ENCODE measurements around the gene KIZ.

Gene KIZ

GRCh38 chr20:21191839-21192238 lies 66.0 kb downstream of the KIZ start:
- Histone ChIP-seq H3K9me3 (replicated peaks in 1 of 2; ENCODE audit: control insufficient read depth in 2 of 2, insufficient read depth in 1 of 2, low read depth in 1 of 2, low read length in 2 of 2) (no peaks in the 10 kb centered on the region), H3K4me1 (ENCODE audit: control insufficient read depth in 2 of 2, insufficient read depth in 1 of 2, low read depth in 1 of 2, low read length in 2 of 2) (peaks cover 17 to 29% of the 10 kb centered on the region in 2 donors), H2BK5ac (ENCODE audit: low read length) (no peak overlapping the region), H2AK5ac (ENCODE audit: low read depth, low read length) (no peak overlapping the region), H3K14ac (ENCODE audit: low read length) (no peak overlapping the region), H3K27me3 (ENCODE audit: control insufficient read depth in 3 of 3, insufficient read depth in 3 of 3, low read depth in 1 of 3, low read length in 3 of 3) (no peaks in the 10 kb centered on the region), H2AFZ (ENCODE audit: low read length) (no peak overlapping the region), H2BK120ac (ENCODE audit: low read depth, low read length) (no peak overlapping the region), H2BK12ac (ENCODE audit: low read length) (no peak overlapping the region), H3K36me3 (replicated peaks in 1 of 2; ENCODE audit: control insufficient read depth in 2 of 2, insufficient read depth in 2 of 2, low read length in 2 of 2) (no peaks in the 10 kb centered on the region), H3K4me3 (ENCODE audit: low read length in 2 of 2) (no peak overlapping the region), H3K79me1 (ENCODE audit: low read depth, low read length) (no peaks in the 10 kb centered on the region), H2BK15ac (ENCODE audit: low read length) (no peak overlapping the region), H3K27ac (replicated peaks; ENCODE audit: low read length) (no peak overlapping the region), H3K4me2 (ENCODE audit: insufficient read depth, low read length, poor library complexity, severe bottlenecking) (peak overlapping the region; percentile 26), H3K4ac (ENCODE audit: low read length) (no peak overlapping the region), H4K8ac (ENCODE audit: low read depth, low read length) (no peak overlapping the region), H3K23ac (ENCODE audit: low read depth, low read length, poor library complexity) (no peak overlapping the region), H3K18ac (ENCODE audit: low read length) (no peak overlapping the region), H4K91ac (ENCODE audit: low read depth, low read length, poor library complexity) (no peak overlapping the region), H3K9ac (ENCODE audit: low read depth, low read length, poor library complexity) (no peak overlapping the region)
- DNase-seq (ENCODE audit: low spot score): peak; percentile 55
- no CpG with 5 or more reads among the region's 5 CpGs for WGBS, 2 donors (ENCODE audit: extremely low coverage in 2 of 2, insufficient read length in 2 of 2, insufficient replicate concordance in 1 of 2)

DNA sequence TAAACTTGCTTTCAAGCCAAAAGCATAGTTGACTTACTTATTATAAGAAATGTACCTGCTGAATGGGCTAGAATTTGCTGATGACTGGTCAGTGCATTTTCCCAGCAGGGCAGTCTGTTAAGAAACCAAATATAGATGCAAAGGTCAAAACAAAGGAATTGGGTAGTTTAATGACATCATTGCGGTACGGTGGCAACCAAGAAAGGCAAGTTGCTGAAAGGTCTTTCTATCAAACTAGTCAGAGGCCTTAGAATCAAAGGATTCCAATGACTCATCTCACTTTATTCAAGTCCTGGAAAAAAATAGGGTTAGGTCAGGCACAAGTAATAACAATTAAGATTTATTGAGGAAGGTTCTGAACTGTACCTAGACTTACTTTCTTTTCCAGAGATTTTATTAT lies 76.4 kb downstream of the KIZ start:
- Histone ChIP-seq H4K8ac (ENCODE audit: low read depth, low read length) (no peak overlapping the region), H2BK120ac (ENCODE audit: low read depth, low read length) (no peak overlapping the region), H2AFZ (ENCODE audit: low read length) (no peak overlapping the region), H3K4me3 (ENCODE audit: low read length in 2 of 2) (no peak overlapping the region), H3K9me3 (replicated peaks in 1 of 2; ENCODE audit: control insufficient read depth in 2 of 2, insufficient read depth in 1 of 2, low read depth in 1 of 2, low read length in 2 of 2) (no peaks in the 10 kb centered on the region), H4K91ac (ENCODE audit: low read depth, low read length, poor library complexity) (no peak overlapping the region), H3K27me3 (ENCODE audit: control insufficient read depth in 3 of 3, insufficient read depth in 3 of 3, low read depth in 1 of 3, low read length in 3 of 3) (no peaks in the 10 kb centered on the region), H3K18ac (ENCODE audit: low read length) (no peak overlapping the region), H3K14ac (ENCODE audit: low read length) (no peak overlapping the region), H2BK5ac (ENCODE audit: low read length) (no peak overlapping the region), H2AK5ac (ENCODE audit: low read depth, low read length) (no peak overlapping the region), H3K9ac (ENCODE audit: low read depth, low read length, poor library complexity) (no peak overlapping the region), H3K27ac (replicated peaks; ENCODE audit: low read length) (no peak overlapping the region), H3K79me1 (ENCODE audit: low read depth, low read length) (no peaks in the 10 kb centered on the region), H3K4me1 (ENCODE audit: control insufficient read depth in 2 of 2, insufficient read depth in 1 of 2, low read depth in 1 of 2, low read length in 2 of 2) (peaks cover 2 to 3% of the 10 kb centered on the region in 2 donors), H3K4ac (ENCODE audit: low read length) (no peak overlapping the region), H3K36me3 (replicated peaks in 1 of 2; ENCODE audit: control insufficient read depth in 2 of 2, insufficient read depth in 2 of 2, low read length in 2 of 2) (no peaks in the 10 kb centered on the region), H3K23ac (ENCODE audit: low read depth, low read length, poor library complexity) (no peak overlapping the region), H3K4me2 (ENCODE audit: insufficient read depth, low read length, poor library complexity, severe bottlenecking) (no peak overlapping the region), H2BK12ac (ENCODE audit: low read length) (no peak overlapping the region), H2BK15ac (ENCODE audit: low read length) (no peak overlapping the region)
- no peak for DNase-seq (ENCODE audit: low spot score)
- WGBS, 2 donors (ENCODE audit: extremely low coverage in 2 of 2, insufficient read length in 2 of 2, insufficient replicate concordance in 1 of 2): no CpG with 5 or more reads among the region's 2 CpGs

DNA sequence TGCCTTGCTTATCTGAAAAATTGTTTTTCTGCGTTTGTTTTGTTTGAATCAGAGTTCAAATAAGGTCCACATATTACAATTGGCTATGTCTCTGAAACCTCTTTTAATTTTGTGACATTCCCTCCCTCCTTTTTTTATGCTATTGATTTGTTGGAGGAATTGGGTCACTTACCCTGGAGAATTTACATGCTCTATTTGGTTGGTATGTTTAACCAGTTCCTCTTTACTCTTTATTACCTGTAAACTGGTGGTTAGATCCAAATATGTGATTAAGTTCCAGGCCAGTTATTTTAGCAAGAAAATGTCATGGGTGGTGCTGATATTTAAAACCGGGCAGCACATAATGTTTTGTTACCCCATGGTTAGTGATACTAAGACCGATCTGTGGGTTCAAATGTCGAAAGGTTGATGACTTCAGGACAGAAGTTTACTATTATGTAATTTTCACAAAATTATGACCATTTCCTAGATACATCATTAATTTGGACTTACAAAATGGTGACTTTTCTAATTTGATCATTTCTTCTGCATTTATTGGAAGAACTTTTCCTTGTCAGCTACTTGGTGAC lies 77.3 kb downstream of the KIZ start:
- Histone ChIP-seq H2BK12ac (ENCODE audit: low read length) (no peak overlapping the region), H2BK5ac (ENCODE audit: low read length) (no peak overlapping the region), H2BK120ac (ENCODE audit: low read depth, low read length) (no peak overlapping the region), H2AFZ (ENCODE audit: low read length) (no peak overlapping the region), H2BK15ac (ENCODE audit: low read length) (no peak overlapping the region), H3K4ac (ENCODE audit: low read length) (no peak overlapping the region), H3K27ac (replicated peaks; ENCODE audit: low read length) (no peak overlapping the region), H4K91ac (ENCODE audit: low read depth, low read length, poor library complexity) (no peak overlapping the region), H3K4me2 (ENCODE audit: insufficient read depth, low read length, poor library complexity, severe bottlenecking) (no peak overlapping the region), H3K23ac (ENCODE audit: low read depth, low read length, poor library complexity) (no peak overlapping the region), H3K36me3 (replicated peaks in 1 of 2; ENCODE audit: control insufficient read depth in 2 of 2, insufficient read depth in 2 of 2, low read length in 2 of 2) (no peaks in the 10 kb centered on the region), H3K14ac (ENCODE audit: low read length) (no peak overlapping the region), H3K18ac (ENCODE audit: low read length) (no peak overlapping the region), H3K9me3 (replicated peaks in 1 of 2; ENCODE audit: control insufficient read depth in 2 of 2, insufficient read depth in 1 of 2, low read depth in 1 of 2, low read length in 2 of 2) (no peaks in the 10 kb centered on the region), H2AK5ac (ENCODE audit: low read depth, low read length) (no peak overlapping the region), H4K8ac (ENCODE audit: low read depth, low read length) (no peak overlapping the region), H3K79me1 (ENCODE audit: low read depth, low read length) (no peaks in the 10 kb centered on the region), H3K9ac (ENCODE audit: low read depth, low read length, poor library complexity) (no peak overlapping the region), H3K4me3 (ENCODE audit: low read length in 2 of 2) (no peak overlapping the region), H3K27me3 (ENCODE audit: control insufficient read depth in 3 of 3, insufficient read depth in 3 of 3, low read depth in 1 of 3, low read length in 3 of 3) (no peaks in the 10 kb centered on the region), H3K4me1 (ENCODE audit: control insufficient read depth in 2 of 2, insufficient read depth in 1 of 2, low read depth in 1 of 2, low read length in 2 of 2) (peaks cover 2 to 3% of the 10 kb centered on the region in 2 donors)
- DNase-seq (ENCODE audit: low spot score): no peak
- no CpG with 5 or more reads among the region's 4 CpGs for WGBS, 2 donors (ENCODE audit: extremely low coverage in 2 of 2, insufficient read length in 2 of 2, insufficient replicate concordance in 1 of 2)

DNA sequence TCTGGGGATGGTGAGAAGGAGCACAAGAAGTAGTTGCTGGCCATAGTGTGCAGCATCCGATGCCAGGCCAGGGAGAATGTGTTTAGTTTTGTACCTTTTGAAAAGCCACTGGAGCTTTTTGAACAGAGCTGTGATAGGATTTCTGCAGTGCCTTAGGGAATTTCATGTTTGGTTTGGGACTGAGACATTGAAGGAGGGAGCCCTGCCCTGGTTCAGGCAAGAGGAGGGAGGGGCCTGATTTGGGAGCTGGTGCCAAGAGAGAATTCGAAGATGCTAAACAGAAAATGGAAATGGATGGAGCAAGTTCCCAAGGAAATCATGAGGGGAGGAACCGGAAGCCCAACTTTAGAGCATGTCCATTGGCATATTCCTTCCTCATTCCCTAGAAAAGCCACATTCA lies 80.7 kb downstream of the KIZ start:
- Histone ChIP-seq H3K79me1 (ENCODE audit: low read depth, low read length) (no peaks in the 10 kb centered on the region), H4K8ac (ENCODE audit: low read depth, low read length) (no peak overlapping the region), H4K91ac (ENCODE audit: low read depth, low read length, poor library complexity) (no peak overlapping the region), H2BK15ac (ENCODE audit: low read length) (no peak overlapping the region), H3K4me2 (ENCODE audit: insufficient read depth, low read length, poor library complexity, severe bottlenecking) (no peak overlapping the region), H3K36me3 (replicated peaks in 1 of 2; ENCODE audit: control insufficient read depth in 2 of 2, insufficient read depth in 2 of 2, low read length in 2 of 2) (no peaks in the 10 kb centered on the region), H2BK12ac (ENCODE audit: low read length) (no peak overlapping the region), H3K27me3 (ENCODE audit: control insufficient read depth in 3 of 3, insufficient read depth in 3 of 3, low read depth in 1 of 3, low read length in 3 of 3) (no peaks in the 10 kb centered on the region), H2AK5ac (ENCODE audit: low read depth, low read length) (no peak overlapping the region), H3K27ac (replicated peaks; ENCODE audit: low read length) (no peak overlapping the region), H3K14ac (ENCODE audit: low read length) (no peak overlapping the region), H3K4me1 (ENCODE audit: control insufficient read depth in 2 of 2, insufficient read depth in 1 of 2, low read depth in 1 of 2, low read length in 2 of 2) (peaks cover 2 to 3% of the 10 kb centered on the region in 2 donors), H2AFZ (ENCODE audit: low read length) (no peak overlapping the region), H2BK5ac (ENCODE audit: low read length) (no peak overlapping the region), H3K9me3 (replicated peaks in 1 of 2; ENCODE audit: control insufficient read depth in 2 of 2, insufficient read depth in 1 of 2, low read depth in 1 of 2, low read length in 2 of 2) (no peaks in the 10 kb centered on the region), H3K4me3 (ENCODE audit: low read length in 2 of 2) (no peak overlapping the region), H2BK120ac (ENCODE audit: low read depth, low read length) (no peak overlapping the region), H3K9ac (ENCODE audit: low read depth, low read length, poor library complexity) (no peak overlapping the region), H3K18ac (ENCODE audit: low read length) (peak overlapping the region; percentile 46), H3K4ac (ENCODE audit: low read length) (no peak overlapping the region), H3K23ac (ENCODE audit: low read depth, low read length, poor library complexity) (no peak overlapping the region)
- DNase-seq (ENCODE audit: low spot score): no peak
- no CpG with 5 or more reads among the region's 3 CpGs for WGBS, 2 donors (ENCODE audit: extremely low coverage in 2 of 2, insufficient read length in 2 of 2, insufficient replicate concordance in 1 of 2)
